Activated T-helper 1 cell treated with anti-CD3 and anti-CD28 coated beads, Interleukin-12 subunit alpha, Interleukin-12 subunit beta, Interleukin-2, Interleukin-4 antibody, amounts not matched to agents 30 ng/mL and 10 ng/mL and 1 ng/mL, durations not matched to agents 14 hours and 24 hours and 36 hours (primary cell): Measurements from ENCODE around the gene NPY1R. TPM values are rescaled to one million over a fixed set of nuclear protein-coding genes. Genes with fewer than 3 reads are reported as not detected.

ENCODE experiments used
- DNase-seq: peaks from one replicate; pipeline ENCODE4 v3.0.0; 2021; ENCODE audit warnings: low spot score
- H3K27ac Mint-ChIP-seq: one replicate; pipeline ENCODE4 v1.8.0; 2021; ENCODE audit warnings: mild to moderate bottlenecking, mixed read lengths
- H3K27me3 Mint-ChIP-seq: one replicate; pipeline ENCODE4 v1.8.0; 2022; ENCODE audit warnings: mild to moderate bottlenecking, moderate library complexity, mixed read lengths; ENCODE audit not compliant: insufficient read depth
- H3K36me3 Mint-ChIP-seq: one replicate; pipeline ENCODE4 v1.8.0; 2021; ENCODE audit warnings: low read depth, mixed read lengths
- H3K4me1 Mint-ChIP-seq: one replicate; pipeline ENCODE4 v1.8.0; 2021; ENCODE audit warnings: low read depth, mixed read lengths
- H3K4me3 Mint-ChIP-seq: one replicate; pipeline ENCODE4 v1.8.0; 2021; ENCODE audit warnings: mild to moderate bottlenecking, moderate library complexity, mixed read lengths
- H3K9me3 Mint-ChIP-seq: one replicate; pipeline ENCODE4 v1.8.0; 2021; ENCODE audit warnings: mixed read lengths
- intact Hi-C: fragments of 100-400 bp; cut with micrococcal nuclease; formaldehyde crosslinking; loops from one replicate; pipeline ENCODE4 v1.15.1; 2024
- total RNA-seq: library from RNA; stranded (reverse); gene quantifications from 2 replicates; pipeline ENCODE4 v1.2.3, GENCODE V29; 2022

Gene NPY1R
- total RNA-seq, 1 donor from 2014 or later = not detected

GRCh38 chr4:163330916-163331628 lies 1.3 kb downstream of the NPY1R start:
- Mint-ChIP-seq H3K36me3 (no peaks in the 10 kb centered on the region), H3K4me3 (no peak overlapping the region), H3K27me3 (peaks cover 48% of the 10 kb centered on the region), H3K9me3 (no peaks in the 10 kb centered on the region), H3K27ac (no peak overlapping the region), H3K4me1 (peaks cover 10% of the 10 kb centered on the region)
- intact Hi-C loops = no loop called here
- no peak for DNase-seq

- H3K27ac Mint-ChIP-seq = no peak overlapping the region
- no peaks in the 10 kb centered on the region for H3K36me3 Mint-ChIP-seq
- H3K4me3 Mint-ChIP-seq = no peak overlapping the region
- intact Hi-C loops = no loop called here
- H3K27me3 Mint-ChIP-seq = no peaks in the 10 kb centered on the region
- DNase-seq = no peak
- no peaks in the 10 kb centered on the region for H3K4me1 Mint-ChIP-seq
- H3K9me3 Mint-ChIP-seq = peaks cover 9% of the 10 kb centered on the region
Measured at GRCh38 chr4:163317110-163317509, 15.3 kb downstream of the NPY1R start.

GRCh38 chr4:163309466-163309865 lies 22.9 kb downstream of the NPY1R start:
- Mint-ChIP-seq H3K4me1 (no peaks in the 10 kb centered on the region), H3K27ac (no peak overlapping the region), H3K9me3 (no peaks in the 10 kb centered on the region), H3K4me3 (no peak overlapping the region), H3K36me3 (no peaks in the 10 kb centered on the region), H3K27me3 (no peaks in the 10 kb centered on the region)
- DNase-seq = no peak
- intact Hi-C loops = no loop called here

- Mint-ChIP-seq H3K36me3 (no peaks in the 10 kb centered on the region), H3K9me3 (no peaks in the 10 kb centered on the region), H3K27ac (no peak overlapping the region), H3K4me1 (no peaks in the 10 kb centered on the region), H3K27me3 (no peaks in the 10 kb centered on the region), H3K4me3 (no peak overlapping the region)
- intact Hi-C loops = no loop called here
- no peak for DNase-seq
Measured at GRCh38 chr4:163303069-163303468, 29.3 kb downstream of the NPY1R start.

GRCh38 chr4:163300445-163300844 lies 32.0 kb downstream of the NPY1R start:
- intact Hi-C loops = no loop called here
- no peaks in the 10 kb centered on the region for H3K27me3 Mint-ChIP-seq
- H3K36me3 Mint-ChIP-seq = no peaks in the 10 kb centered on the region
- no peaks in the 10 kb centered on the region for H3K9me3 Mint-ChIP-seq
- no peaks in the 10 kb centered on the region for H3K4me1 Mint-ChIP-seq
- no peak overlapping the region for H3K27ac Mint-ChIP-seq
- no peak for DNase-seq
- H3K4me3 Mint-ChIP-seq = no peak overlapping the region

GRCh38 chr4:163295138-163295537 lies 37.3 kb downstream of the NPY1R start:
- Mint-ChIP-seq H3K4me1 (no peaks in the 10 kb centered on the region), H3K27me3 (no peaks in the 10 kb centered on the region), H3K4me3 (no peak overlapping the region), H3K9me3 (no peaks in the 10 kb centered on the region), H3K27ac (no peak overlapping the region), H3K36me3 (no peaks in the 10 kb centered on the region)
- DNase-seq = no peak
- intact Hi-C loops = no loop called here

GRCh38 chr4:163284304-163284703 lies 48.1 kb downstream of the NPY1R start:
- Mint-ChIP-seq H3K27ac (no peak overlapping the region), H3K4me3 (no peak overlapping the region), H3K36me3 (no peaks in the 10 kb centered on the region), H3K9me3 (no peaks in the 10 kb centered on the region), H3K27me3 (no peaks in the 10 kb centered on the region), H3K4me1 (no peaks in the 10 kb centered on the region)
- no peak for DNase-seq
- intact Hi-C loops = no loop called here

- Mint-ChIP-seq H3K4me3 (no peak overlapping the region), H3K9me3 (no peaks in the 10 kb centered on the region), H3K27ac (no peak overlapping the region), H3K4me1 (no peaks in the 10 kb centered on the region), H3K27me3 (no peaks in the 10 kb centered on the region), H3K36me3 (no peaks in the 10 kb centered on the region)
- DNase-seq = no peak
- intact Hi-C loops = no loop called here
Measured at GRCh38 chr4:163280703-163281519, 51.5 kb downstream of the NPY1R start.

GRCh38 chr4:163279713-163280112 lies 52.7 kb downstream of the NPY1R start:
- no peaks in the 10 kb centered on the region for H3K4me1 Mint-ChIP-seq
- H3K27ac Mint-ChIP-seq = no peak overlapping the region
- H3K36me3 Mint-ChIP-seq = no peaks in the 10 kb centered on the region
- H3K4me3 Mint-ChIP-seq = no peak overlapping the region
- intact Hi-C loops = no loop called here
- no peak for DNase-seq
- H3K9me3 Mint-ChIP-seq = no peaks in the 10 kb centered on the region
- H3K27me3 Mint-ChIP-seq = no peaks in the 10 kb centered on the region

GRCh38 chr4:163274861-163275260 lies 57.5 kb downstream of the NPY1R start:
- DNase-seq = no peak
- Mint-ChIP-seq H3K36me3 (no peaks in the 10 kb centered on the region), H3K4me1 (no peaks in the 10 kb centered on the region), H3K27ac (no peak overlapping the region), H3K4me3 (no peak overlapping the region), H3K27me3 (no peaks in the 10 kb centered on the region), H3K9me3 (no peaks in the 10 kb centered on the region)
- intact Hi-C loops = no loop called here

Other genes starting within 250 kb of the NPY1R start
- 39.7 and 43.8 TPM in 2 replicates for gene NAF1, start 165.7 kb downstream of the NPY1R start, total RNA-seq
- gene NPY5R, start 11.3 kb upstream of the NPY1R start, total RNA-seq = not detected in 2 replicates
- not detected in 2 replicates for gene TKTL2, start 141.2 kb upstream of the NPY1R start, total RNA-seq
- gene TMA16, start 162.1 kb upstream of the NPY1R start, total RNA-seq = 76.3 and 80.8 TPM in 2 replicates